Hepatocyte (in vitro differentiated cells): ENCODE results near the gene YEATS2. TPM values are rescaled to one million over a fixed set of nuclear protein-coding genes. Genes with fewer than 3 reads are reported as not detected.

Experiments
- DNase-seq: peaks from one replicate; pipeline ENCODE4 v3.0.0-alpha.2; 2016; ENCODE audit warnings: low spot score
- H2AFZ ChIP-seq: fragments of 200-600 bp; sonication (generic); 2 replicates; pipeline ENCODE4 v1.6.0; 2016; ENCODE audit warnings: antibody characterized with exemption, mild to moderate bottlenecking
- H3K27ac ChIP-seq: fragments of 200-600 bp; sonication (generic); 2 replicates; pipeline ENCODE4 v1.5.1; 2016; ENCODE audit warnings: mild to moderate bottlenecking
- H3K27me3 ChIP-seq: fragments of 200-600 bp; sonication (generic); 2 replicates; pipeline ENCODE4 v1.6.1; 2016
- H3K36me3 ChIP-seq: fragments of 200-600 bp; sonication (generic); replicated peaks from 2 replicates; pipeline ENCODE4 v1.5.1; 2016; ENCODE audit warnings: low read depth; ENCODE audit not compliant: insufficient read depth
- H3K4me1 ChIP-seq: fragments of 200-600 bp; sonication (generic); 2 replicates; pipeline ENCODE4 v1.5.1; 2016; ENCODE audit warnings: mild to moderate bottlenecking, moderate library complexity; ENCODE audit not compliant: insufficient read depth
- H3K4me2 ChIP-seq: fragments of 200-600 bp; sonication (generic); 2 replicates; pipeline ENCODE4 v1.6.0; 2016
- H3K4me3 ChIP-seq: fragments of 200-600 bp; sonication (generic); 2 replicates; pipeline ENCODE4 v1.5.1; 2016; ENCODE audit warnings: mild to moderate bottlenecking
- H3K79me2 ChIP-seq: fragments of 200-600 bp; sonication (generic); 2 replicates; pipeline ENCODE4 v1.6.0; 2017; ENCODE audit warnings: mild to moderate bottlenecking
- H3K9me2 ChIP-seq: fragments of 200-600 bp; sonication (generic); replicated peaks from 2 replicates; pipeline ENCODE4 v1.6.0; 2017; ENCODE audit warnings: mild to moderate bottlenecking; ENCODE audit not compliant: insufficient read depth
- H3K9me3 ChIP-seq: fragments of 200-600 bp; sonication (generic); 2 replicates; pipeline ENCODE4 v1.5.1; 2016; ENCODE audit warnings: low read depth, mild to moderate bottlenecking
- H4K20me1 ChIP-seq: fragments of 200-600 bp; sonication (generic); 2 replicates; pipeline ENCODE4 v1.6.0; 2016; ENCODE audit warnings: mild to moderate bottlenecking; ENCODE audit not compliant: insufficient read depth, poor library complexity, severe bottlenecking
- EZH2 ChIP-seq: fragments of 200-600 bp; sonication (generic); IDR thresholded peaks from 2 replicates; pipeline ENCODE4 v1.6.1; 2016; ENCODE audit warnings: antibody characterized with exemption, mild to moderate bottlenecking, borderline replicate concordance
- EZH2phosphoT487 ChIP-seq: fragments of 200-600 bp; sonication (generic); IDR thresholded peaks from one replicate; pipeline ENCODE4 v1.6.1; 2018; ENCODE audit warnings: antibody characterized with exemption, mild to moderate bottlenecking, low read depth, moderate library complexity; ENCODE audit not compliant: unreplicated experiment, severe bottlenecking
- WGBS: methylation state at CpG from one replicate; pipeline ENCODE4 v1.1.6; 2016; ENCODE audit warnings: low lambda C conversion rate; ENCODE audit errors: missing lambda C conversion rate; 5-methylcytosine and 5-hydroxymethylcytosine counted together
- polyA plus RNA-seq: library from polyadenylated mRNA; unstranded; fragments of >200 nt; fragmentation: Nextera tagmentation; extraction: Ambion mirVana; gene quantifications from 2 replicates; pipeline ENCODE4 v1.2.1, GENCODE V29; 2016
- total RNA-seq: library from RNA; depleted of rRNA; stranded (reverse); fragments of >200 nt; gene quantifications from 2 replicates; pipeline ENCODE4 v1.2.3, GENCODE V29; 2014
- TF ChIP-seq, protein P1 (sequence below): fragments of 200-600 bp; sonication (generic); IDR thresholded peaks from 2 replicates; pipeline ENCODE4 v1.5.1; 2016; ENCODE audit warnings: antibody characterized with exemption, mild to moderate bottlenecking; ENCODE audit not compliant: poor library complexity

The YEATS2 gene
- total and polyA plus RNA-seq, 2 experiments from 2014 or later, result 12.5 to 21.5 TPM

- Histone ChIP-seq H3K9me2 (no peaks in the 10 kb centered on the region), H2AFZ (no peak overlapping the region), H3K79me2 (no peaks in the 10 kb centered on the region), H3K9me3 (no peaks in the 10 kb centered on the region), H3K36me3 (no peaks in the 10 kb centered on the region), H4K20me1 (no peaks in the 10 kb centered on the region), H3K4me2 (no peak overlapping the region), H3K4me3 (no peak overlapping the region), H3K27ac (no peak overlapping the region), H3K27me3 (no peaks in the 10 kb centered on the region), H3K4me1 (no peaks in the 10 kb centered on the region)
- DNase-seq, result no peak
- WGBS, result 93% methylated on average over 4 of the region's 4 CpGs
- TF ChIP-seq EZH2, result no peak
- no peak for TF ChIP-seq EZH2phosphoT487
- TF ChIP-seq, protein P1, sequence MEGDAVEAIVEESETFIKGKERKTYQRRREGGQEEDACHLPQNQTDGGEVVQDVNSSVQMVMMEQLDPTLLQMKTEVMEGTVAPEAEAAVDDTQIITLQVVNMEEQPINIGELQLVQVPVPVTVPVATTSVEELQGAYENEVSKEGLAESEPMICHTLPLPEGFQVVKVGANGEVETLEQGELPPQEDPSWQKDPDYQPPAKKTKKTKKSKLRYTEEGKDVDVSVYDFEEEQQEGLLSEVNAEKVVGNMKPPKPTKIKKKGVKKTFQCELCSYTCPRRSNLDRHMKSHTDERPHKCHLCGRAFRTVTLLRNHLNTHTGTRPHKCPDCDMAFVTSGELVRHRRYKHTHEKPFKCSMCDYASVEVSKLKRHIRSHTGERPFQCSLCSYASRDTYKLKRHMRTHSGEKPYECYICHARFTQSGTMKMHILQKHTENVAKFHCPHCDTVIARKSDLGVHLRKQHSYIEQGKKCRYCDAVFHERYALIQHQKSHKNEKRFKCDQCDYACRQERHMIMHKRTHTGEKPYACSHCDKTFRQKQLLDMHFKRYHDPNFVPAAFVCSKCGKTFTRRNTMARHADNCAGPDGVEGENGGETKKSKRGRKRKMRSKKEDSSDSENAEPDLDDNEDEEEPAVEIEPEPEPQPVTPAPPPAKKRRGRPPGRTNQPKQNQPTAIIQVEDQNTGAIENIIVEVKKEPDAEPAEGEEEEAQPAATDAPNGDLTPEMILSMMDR, result no peak
These were observed 79.5 kb downstream of the YEATS2 start for GRCh38 chr3:183777016-183777618.

DNA sequence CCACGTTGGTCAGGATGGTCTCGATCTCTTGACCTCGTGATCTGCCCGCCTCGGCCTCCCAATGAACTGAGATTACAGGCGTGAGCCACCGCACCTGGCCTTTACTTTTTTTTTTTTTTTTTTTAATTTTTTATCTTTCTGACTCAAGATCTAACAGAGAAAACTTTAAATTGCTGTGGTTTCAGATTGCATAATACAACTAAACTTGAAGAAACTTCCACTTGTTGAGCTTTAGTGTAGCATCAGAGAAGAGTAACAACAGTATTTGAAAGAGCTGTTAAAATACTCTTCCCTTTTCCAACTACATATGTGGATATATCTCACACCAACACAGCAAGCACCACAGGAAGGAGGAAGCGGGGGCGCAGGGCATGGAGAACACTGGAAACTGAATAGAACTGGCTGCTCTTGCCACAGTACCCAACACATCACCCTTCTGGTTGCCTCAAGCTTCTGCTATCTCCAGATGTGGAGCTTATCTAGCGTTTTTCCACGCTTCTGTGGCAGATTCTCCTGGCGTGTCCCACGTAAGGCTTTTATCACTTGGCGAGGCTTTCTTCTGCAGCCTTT, 82.4 kb downstream of the YEATS2 start:
- WGBS, result 89% methylated on average over 14 of the region's 14 CpGs

GRCh38 chr3:183781246-183781645, 83.6 kb downstream of the YEATS2 start:
- Histone ChIP-seq H3K27ac (no peak overlapping the region), H3K4me1 (no peaks in the 10 kb centered on the region), H3K36me3 (no peaks in the 10 kb centered on the region), H3K9me3 (no peaks in the 10 kb centered on the region), H3K4me3 (no peak overlapping the region), H3K9me2 (no peaks in the 10 kb centered on the region), H2AFZ (no peak overlapping the region), H3K79me2 (peaks cover 4% of the 10 kb centered on the region), H4K20me1 (no peaks in the 10 kb centered on the region), H3K4me2 (no peak overlapping the region), H3K27me3 (no peaks in the 10 kb centered on the region)
- WGBS, result 95% methylated on average over 6 of the region's 6 CpGs
- TF ChIP-seq EZH2phosphoT487 (no peak), EZH2 (no peak)
- TF ChIP-seq, protein P1, result no peak
- no peak for DNase-seq

More for the DNA sequence above, 82.4 kb downstream of the YEATS2 start:
- no peaks in the 10 kb centered on the region for H3K9me3 ChIP-seq
- H2AFZ ChIP-seq, result no peak overlapping the region
- no peak overlapping the region for H3K4me2 ChIP-seq
- H4K20me1 ChIP-seq, result no peaks in the 10 kb centered on the region
- H3K4me3 ChIP-seq, result no peak overlapping the region
- no peaks in the 10 kb centered on the region for H3K9me2 ChIP-seq
- H3K79me2 ChIP-seq, result peaks cover 4% of the 10 kb centered on the region
- no peaks in the 10 kb centered on the region for H3K4me1 ChIP-seq
- H3K27me3 ChIP-seq, result no peaks in the 10 kb centered on the region
- no peaks in the 10 kb centered on the region for H3K36me3 ChIP-seq
- H3K27ac ChIP-seq, result no peak overlapping the region
- TF ChIP-seq EZH2phosphoT487 (no peak), EZH2 (no peak)
- TF ChIP-seq, protein P1, result no peak
- DNase-seq, result no peak
